HG03342 (cell line): ENCODE results near the gene KLHL33.

Experiments used
- ATAC-seq: cut with Tn5 transposase; IDR thresholded peaks from one replicate; pipeline ENCODE4 v1.9.1; 2021; ENCODE audit warnings: mild to moderate bottlenecking, moderate library complexity; ENCODE audit not compliant: unreplicated experiment

The KLHL33 gene

GRCh38 chr14:20376071-20376588, 59.8 kb downstream of the KLHL33 start:
- no peak for ATAC-seq
